Esophagus squamous epithelium (tissue), 5 donors: ENCODE measurements around the gene CNPY1. TPM values are rescaled to one million over a fixed set of nuclear protein-coding genes. Genes with fewer than 3 reads are reported as not detected.

ENCODE experiments used
- DNase-seq: peaks from one replicate; lab custom pipeline; 2025; lab: John Stamatoyannopoulos, UW
- H3K27ac ChIP-seq, 4 donors: fragments of 200-600 bp; sonication (generic); one replicate each; pipeline ENCODE4 v1.5.1; 2016 to 2019; ENCODE audit warnings: mild to moderate bottlenecking in 1 of 4
- H3K27me3 ChIP-seq, 4 donors: fragments of 200-600 bp; sonication (generic); 1 replicate in 3 of 4; 2 replicates in 1 of 4; pipeline versions ENCODE4 v1.5.1 to v1.6.0; 2017 to 2021; ENCODE audit warnings: antibody characterized with exemption in 1 of 4
- H3K36me3 ChIP-seq, 3 donors: fragments of 200-600 bp; sonication (generic); one replicate each; pipeline ENCODE4 v1.5.1; 2016 to 2019
- H3K4me1 ChIP-seq, 3 donors: fragments of 200-600 bp; sonication (generic); one replicate each; pipeline ENCODE4 v1.5.1; 2017 to 2019
- H3K4me3 ChIP-seq, 4 donors: fragments of 200-600 bp; sonication (generic); 1 replicate in 3 of 4; 2 replicates in 1 of 4; pipeline ENCODE4 v1.5.1; 2016 to 2019; ENCODE audit warnings: mild to moderate bottlenecking in 2 of 4, moderate library complexity in 1 of 4
- H3K9me3 ChIP-seq, 3 donors: fragments of 200-600 bp; sonication (generic); one replicate each; pipeline ENCODE4 v1.5.1; 2016 to 2019
- POLR2A ChIP-seq, 4 donors: fragments of 450-650 bp; IDR thresholded peaks; one replicate each; pipeline ENCODE4 v1.6.1; 2017; ENCODE audit warnings: antibody characterized with exemption in 4 of 4, mild to moderate bottlenecking in 4 of 4, moderate library complexity in 3 of 4
- WGBS, 2 donors: methylation state at CpG; one replicate each; pipeline ENCODE4 v1.1.5; 2018; 5-methylcytosine and 5-hydroxymethylcytosine counted together
- intact Hi-C: fragments of 100-400 bp; cut with DNase I; formaldehyde crosslinking; loops from one replicate; pipeline ENCODE4 v1.15.0; 2022
- total RNA-seq, 4 donors: library from RNA; depleted of rRNA; stranded (reverse); fragments of >200 nt; gene quantifications; one replicate each; pipeline ENCODE4 v1.1.0, GENCODE V29; 2016
- TF ChIP-seq, protein P1 (sequence below), 6 experiments: fragments of 450-650 bp in 4 of 6; fragments of 200-600 bp in 2 of 6; sonication (generic) in 2 of 6; IDR thresholded peaks; one replicate each; pipeline ENCODE4 v1.5.1; 2016 to 2019; ENCODE audit warnings: antibody characterized with exemption in 6 of 6, mild to moderate bottlenecking in 4 of 6, moderate library complexity in 4 of 6
- donor health status: DM: yes; HTN: yes; CAD: no.

Gene CNPY1
- total RNA-seq, 4 donors from 2014 or later: not detected

GRCh38 chr7:155490697-155491628, 55.4 kb downstream of the CNPY1 start:
- H3K27me3 ChIP-seq: peaks cover 0 to 95% (median 0%) of the 10 kb centered on the region in 4 donors
- 56 to 64% methylated on average over 28 to 31 of the region's 47 CpGs for WGBS, 2 donors
- TF ChIP-seq, protein P1, sequence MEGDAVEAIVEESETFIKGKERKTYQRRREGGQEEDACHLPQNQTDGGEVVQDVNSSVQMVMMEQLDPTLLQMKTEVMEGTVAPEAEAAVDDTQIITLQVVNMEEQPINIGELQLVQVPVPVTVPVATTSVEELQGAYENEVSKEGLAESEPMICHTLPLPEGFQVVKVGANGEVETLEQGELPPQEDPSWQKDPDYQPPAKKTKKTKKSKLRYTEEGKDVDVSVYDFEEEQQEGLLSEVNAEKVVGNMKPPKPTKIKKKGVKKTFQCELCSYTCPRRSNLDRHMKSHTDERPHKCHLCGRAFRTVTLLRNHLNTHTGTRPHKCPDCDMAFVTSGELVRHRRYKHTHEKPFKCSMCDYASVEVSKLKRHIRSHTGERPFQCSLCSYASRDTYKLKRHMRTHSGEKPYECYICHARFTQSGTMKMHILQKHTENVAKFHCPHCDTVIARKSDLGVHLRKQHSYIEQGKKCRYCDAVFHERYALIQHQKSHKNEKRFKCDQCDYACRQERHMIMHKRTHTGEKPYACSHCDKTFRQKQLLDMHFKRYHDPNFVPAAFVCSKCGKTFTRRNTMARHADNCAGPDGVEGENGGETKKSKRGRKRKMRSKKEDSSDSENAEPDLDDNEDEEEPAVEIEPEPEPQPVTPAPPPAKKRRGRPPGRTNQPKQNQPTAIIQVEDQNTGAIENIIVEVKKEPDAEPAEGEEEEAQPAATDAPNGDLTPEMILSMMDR (IDR thresholded peaks at IDR 0.05): no peak
- TF ChIP-seq POLR2A (IDR thresholded peaks at IDR 0.05): no peak
- no peaks in the 10 kb centered on the region for H3K36me3 ChIP-seq
- intact Hi-C loops: no loop called here
- DNase-seq: no peak
- H3K4me1 ChIP-seq: peaks cover 8 to 18% (median 12%) of the 10 kb centered on the region in 3 donors
- H3K9me3 ChIP-seq: no peaks in the 10 kb centered on the region
- H3K27ac ChIP-seq: peak overlapping the region in 2 of 4 donors; percentile 21 to 25
- peak overlapping the region; percentile 19 to 65 (median 43) for H3K4me3 ChIP-seq

DNA sequence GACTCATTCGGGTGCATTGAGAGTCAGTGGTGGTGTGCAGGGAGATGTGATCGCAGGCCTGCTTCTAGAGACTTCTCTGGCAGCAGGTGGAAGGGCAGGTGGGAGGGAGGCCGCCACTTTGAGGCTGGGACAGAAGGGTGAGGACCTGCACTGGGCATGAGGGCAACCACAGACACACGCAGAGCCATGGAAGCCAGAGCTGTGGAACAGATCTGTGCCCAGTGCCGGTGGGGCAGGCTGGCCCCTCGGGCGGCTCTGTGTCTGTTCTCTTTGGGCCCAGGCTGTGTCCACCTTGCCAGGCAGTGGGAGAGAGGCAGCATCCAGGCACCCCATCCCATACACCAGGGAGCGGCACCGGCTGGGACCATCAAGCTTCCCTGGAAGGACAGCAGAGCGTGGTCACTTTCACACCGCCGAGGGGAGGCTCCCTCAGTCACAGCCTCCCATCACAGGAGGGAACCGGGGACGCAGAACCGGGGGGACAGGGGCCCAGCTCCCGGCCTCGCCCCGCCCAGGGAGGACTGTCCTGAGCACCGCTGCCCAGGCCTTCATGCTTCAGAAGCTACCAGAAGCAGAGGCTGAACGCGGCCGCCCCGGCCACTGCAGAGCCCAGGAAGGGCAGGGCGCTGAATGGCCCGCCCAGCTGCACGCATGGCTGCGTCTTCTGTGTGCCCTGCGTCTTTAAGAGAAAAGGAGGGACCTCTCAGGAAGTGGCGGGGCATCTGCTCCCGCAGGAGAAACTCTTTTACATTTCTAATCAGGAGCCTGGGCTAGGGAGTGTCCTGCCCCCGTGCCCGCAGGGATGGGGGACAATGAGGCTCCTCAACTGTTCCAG, 56.3 kb downstream of the CNPY1 start:
- intact Hi-C loops: no loop called here
- H3K4me1 ChIP-seq: peaks cover 8 to 18% (median 12%) of the 10 kb centered on the region in 3 donors

GRCh38 chr7:155489158-155489840, 57.1 kb downstream of the CNPY1 start:
- no peak for TF ChIP-seq POLR2A (IDR thresholded peaks at IDR 0.05)
- TF ChIP-seq, protein P1 (IDR thresholded peaks at IDR 0.05): no peak
- H3K9me3 ChIP-seq: no peaks in the 10 kb centered on the region
- no peak overlapping the region for H3K4me3 ChIP-seq
- H3K27ac ChIP-seq: no peak overlapping the region
- 34 to 47% methylated on average over 5 to 6 of the region's 20 CpGs for WGBS, 2 donors
- peaks cover 8 to 18% (median 12%) of the 10 kb centered on the region in 3 donors for H3K4me1 ChIP-seq
- no peaks in the 10 kb centered on the region for H3K36me3 ChIP-seq
- intact Hi-C loops: no loop called here
- DNase-seq: no peak
- H3K27me3 ChIP-seq: peaks cover 0 to 97% (median 0%) of the 10 kb centered on the region in 4 donors

More for the DNA sequence above, 56.3 kb downstream of the CNPY1 start:
- WGBS, 2 donors: 35 to 90% methylated on average over 5 to 7 of the region's 32 CpGs
- DNase-seq: no peak
- Histone ChIP-seq H3K9me3 (no peaks in the 10 kb centered on the region), H3K36me3 (no peaks in the 10 kb centered on the region), H3K27me3 (peaks cover 0 to 96% (median 0%) of the 10 kb centered on the region in 4 donors), H3K27ac (peak overlapping the region in 2 of 4 donors; percentile 21 to 25), H3K4me3 (peak overlapping the region; percentile 19 to 65 (median 43))
- TF ChIP-seq, protein P1 (IDR thresholded peaks at IDR 0.05): no peak
- TF ChIP-seq POLR2A (IDR thresholded peaks at IDR 0.05): no peak

- H3K27me3 ChIP-seq: peaks cover 0 to 97% (median 0%) of the 10 kb centered on the region in 4 donors
- intact Hi-C loops: no loop called here
These were observed 57.8 kb downstream of the CNPY1 start for GRCh38 chr7:155488483-155489127.

More at GRCh38 chr7:155488483-155489127, 57.8 kb downstream of the CNPY1 start:
- H3K27ac ChIP-seq: no peak overlapping the region
- TF ChIP-seq POLR2A (IDR thresholded peaks at IDR 0.05): no peak
- TF ChIP-seq, protein P1 (IDR thresholded peaks at IDR 0.05): no peak
- 40 to 46% methylated on average over 6 to 7 of the region's 9 CpGs for WGBS, 2 donors
- DNase-seq: no peak
- no peaks in the 10 kb centered on the region for H3K9me3 ChIP-seq
- peaks cover 8 to 25% (median 14%) of the 10 kb centered on the region in 3 donors for H3K4me1 ChIP-seq
- H3K4me3 ChIP-seq: no peak overlapping the region
- no peaks in the 10 kb centered on the region for H3K36me3 ChIP-seq
